ENCODE results near the gene CD3E. TPM values are rescaled to one million over a fixed set of nuclear protein-coding genes. Genes with fewer than 3 reads are reported as not detected.

CD3E gene
- total and polyA plus RNA-seq, 2 of the 13 experiments (the other 11 are each of a cell fraction or from before 2014, with no cell fraction given): not detected

GRCh38 chr11:118359295-118359958 lies 54.9 kb downstream of the CD3E start, which contains the start of gene UBE4A (continued):
- TF ChIP-seq FOXP4 (CRISPR knock-in tag; IDR thresholded peaks at IDR 0.05) (peak; percentile 50; the same call in 1 of the 2 replicates), ZNF776 (CRISPR knock-in tag; IDR thresholded peaks at IDR 0.05) (no peak), PBX3 (CRISPR knock-in tag; IDR thresholded peaks at IDR 0.05; ENCODE audit: borderline replicate concordance) (no peak), ZNF800 (CRISPR knock-in tag; IDR thresholded peaks at IDR 0.05) (0 out of 2 replicates have a peak, but pooled peaks have one; percentile 8), ZNF589 (CRISPR knock-in tag; conservative IDR thresholded peaks at IDR 0.05) (no peak), PHF5A (CRISPR knock-in tag; IDR thresholded peaks at IDR 0.05; ENCODE audit: low read depth, unreplicated experiment) (peak; percentile 70), RELA (CRISPR knock-in tag; IDR thresholded peaks at IDR 0.05) (peak; percentile 55; the same call in 1 of the 2 replicates), ZNF547 (CRISPR knock-in tag; IDR thresholded peaks at IDR 0.05) (peak; percentile 69), MAZ (IDR thresholded peaks at IDR 0.05; ENCODE audit: borderline replicate concordance, low read depth, low read length) (no peak), MAZ (CRISPR knock-in tag; IDR thresholded peaks at IDR 0.05; ENCODE audit: low read depth) (peak; percentile 83), SP1 (IDR thresholded peaks at IDR 0.05) (no peak), SP1 (CRISPR knock-in tag; IDR thresholded peaks at IDR 0.05) (0 out of 2 replicates have a peak, but pooled peaks have one; percentile 43), FOXO1 (CRISPR knock-in tag; IDR thresholded peaks at IDR 0.05) (0 out of 2 replicates have a peak, but pooled peaks have one; percentile 45), ZIK1 (CRISPR knock-in tag; IDR thresholded peaks at IDR 0.05; ENCODE audit: borderline replicate concordance, low read depth) (peak; percentile 63; the same call in 1 of the 2 replicates), ZNF790 (CRISPR knock-in tag; IDR thresholded peaks at IDR 0.05; ENCODE audit: borderline replicate concordance) (0 out of 2 replicates have a peak, but pooled peaks have one; percentile 41), HIVEP1 (CRISPR knock-in tag; IDR thresholded peaks at IDR 0.05) (0 out of 2 replicates have a peak, but pooled peaks have one; percentile 70), U2AF1 (optimal IDR thresholded peaks at IDR 0.05; ENCODE audit: low read depth, low read length) (no peak), CEBPG (CRISPR knock-in tag; IDR thresholded peaks at IDR 0.05) (peak; percentile 83), FOXK1 (CRISPR knock-in tag; IDR thresholded peaks at IDR 0.05; ENCODE audit: borderline replicate concordance, low read depth) (peak; percentile 93; the same call in 1 of the 2 replicates), TRIM24 (CRISPR knock-in tag; IDR thresholded peaks at IDR 0.05) (no peak)
- TF ChIP-seq, protein P1, sequence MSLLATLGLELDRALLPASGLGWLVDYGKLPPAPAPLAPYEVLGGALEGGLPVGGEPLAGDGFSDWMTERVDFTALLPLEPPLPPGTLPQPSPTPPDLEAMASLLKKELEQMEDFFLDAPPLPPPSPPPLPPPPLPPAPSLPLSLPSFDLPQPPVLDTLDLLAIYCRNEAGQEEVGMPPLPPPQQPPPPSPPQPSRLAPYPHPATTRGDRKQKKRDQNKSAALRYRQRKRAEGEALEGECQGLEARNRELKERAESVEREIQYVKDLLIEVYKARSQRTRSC (CRISPR knock-in tag; IDR thresholded peaks at IDR 0.05; ENCODE audit: low read depth): no peak
- TF ChIP-seq, protein P2, sequence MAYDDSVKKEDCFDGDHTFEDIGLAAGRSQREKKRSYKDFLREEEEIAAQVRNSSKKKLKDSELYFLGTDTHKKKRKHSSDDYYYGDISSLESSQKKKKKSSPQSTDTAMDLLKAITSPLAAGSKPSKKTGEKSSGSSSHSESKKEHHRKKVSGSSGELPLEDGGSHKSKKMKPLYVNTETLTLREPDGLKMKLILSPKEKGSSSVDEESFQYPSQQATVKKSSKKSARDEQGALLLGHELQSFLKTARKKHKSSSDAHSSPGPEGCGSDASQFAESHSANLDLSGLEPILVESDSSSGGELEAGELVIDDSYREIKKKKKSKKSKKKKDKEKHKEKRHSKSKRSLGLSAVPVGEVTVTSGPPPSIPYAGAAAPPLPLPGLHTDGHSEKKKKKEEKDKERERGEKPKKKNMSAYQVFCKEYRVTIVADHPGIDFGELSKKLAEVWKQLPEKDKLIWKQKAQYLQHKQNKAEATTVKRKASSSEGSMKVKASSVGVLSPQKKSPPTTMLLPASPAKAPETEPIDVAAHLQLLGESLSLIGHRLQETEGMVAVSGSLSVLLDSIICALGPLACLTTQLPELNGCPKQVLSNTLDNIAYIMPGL (CRISPR knock-in tag; IDR thresholded peaks at IDR 0.05; ENCODE audit: borderline replicate concordance in 1 of 2, low read depth in 1 of 2): peak; percentile 56 to 82; a peak in 2 of 4 replicates
